Neural progenitor cell (in vitro differentiated cells): Measurements from ENCODE around the gene INS.

Experiments used
- CTCF ChIP-seq: fragments of 200-600 bp; sonication (generic); IDR thresholded peaks from 2 replicates; pipeline ENCODE4 v1.5.1; 2017; ENCODE audit warnings: antibody characterized with exemption, mild to moderate bottlenecking
- EZH2 ChIP-seq: fragments of 200-600 bp; sonication (generic); IDR thresholded peaks from 2 replicates; pipeline ENCODE4 v1.6.1; 2017; ENCODE audit warnings: antibody characterized with exemption, mild to moderate bottlenecking, moderate library complexity

GRCh38 chr11:2188745-2189144, 27.7 kb upstream of the INS start:
- TF ChIP-seq CTCF (no peak), EZH2 (no peak)
